Tibial nerve (tissue), 4 donors: ENCODE data around the gene TCIRG1. TPM values are rescaled to one million over a fixed set of nuclear protein-coding genes. Genes with fewer than 3 reads are reported as not detected.

Experiments used
- DNase-seq, 2 donors: peaks; one replicate each; pipeline ENCODE4 v3.0.0-alpha.2; 2019; ENCODE audit warnings: low spot score in 2 of 2
- H3K27ac ChIP-seq, 4 donors: fragments of 200-600 bp; sonication (generic) in 3 of 4; one replicate each; pipeline ENCODE4 v1.5.1; 2017 to 2019; ENCODE audit warnings: mild to moderate bottlenecking in 1 of 4
- H3K27me3 ChIP-seq, 2 donors: fragments of 200-600 bp; sonication (generic) in 1 of 2; one replicate each; pipeline versions ENCODE4 v1.5.1 to v1.6.0; 2017 to 2019
- H3K36me3 ChIP-seq, 3 donors: fragments of 200-600 bp; sonication (generic); one replicate each; pipeline ENCODE4 v1.5.1; 2018 to 2019
- H3K4me1 ChIP-seq, 4 donors: fragments of 200-600 bp; sonication (generic) in 3 of 4; one replicate each; pipeline ENCODE4 v1.5.1; 2017 to 2019
- H3K4me3 ChIP-seq, 4 donors: fragments of 200-600 bp; sonication (generic) in 3 of 4; one replicate each; pipeline ENCODE4 v1.5.1; 2017 to 2019; ENCODE audit warnings: mild to moderate bottlenecking in 1 of 4, moderate library complexity in 1 of 4
- H3K9me3 ChIP-seq, 4 donors: fragments of 200-600 bp; sonication (generic) in 3 of 4; one replicate each; pipeline ENCODE4 v1.5.1; 2017 to 2019
- CTCF ChIP-seq, 5 experiments: fragments of 200-600 bp in 3 of 5; fragments of 450-650 bp in 2 of 5; sonication (generic) in 3 of 5; IDR thresholded peaks; one replicate each; pipeline ENCODE4 v1.5.1; 2016 to 2019; ENCODE audit warnings: antibody characterized with exemption in 5 of 5, mild to moderate bottlenecking in 3 of 5, moderate library complexity in 2 of 5
- EP300 ChIP-seq, 2 donors: sonication (generic); formaldehyde crosslinking; IDR thresholded peaks; one replicate each; pipeline ENCODE4 v1.6.1; 2017; ENCODE audit warnings: antibody characterized with exemption in 2 of 2, mild to moderate bottlenecking in 1 of 2
- POLR2A ChIP-seq, 2 donors: fragments of 450-650 bp; IDR thresholded peaks; one replicate each; pipeline ENCODE4 v1.6.1; 2017; ENCODE audit warnings: antibody characterized with exemption in 2 of 2, mild to moderate bottlenecking in 2 of 2, moderate library complexity in 2 of 2
- WGBS, 2 donors: methylation state at CpG; one replicate each; pipeline ENCODE4 v1.1.5; 2018; 5-methylcytosine and 5-hydroxymethylcytosine counted together
- total RNA-seq, 4 donors: library from RNA; depleted of rRNA; stranded (reverse); fragments of >200 nt; gene quantifications; one replicate each; pipeline ENCODE4 v1.1.0, GENCODE V29; 2016

TCIRG1 gene
- total RNA-seq, 4 donors from 2014 or later, result 142 to 439 (median 183) TPM

- Histone ChIP-seq H3K4me3 (no peak overlapping the region), H3K36me3 (no peaks in the 10 kb centered on the region), H3K27me3 (no peaks in the 10 kb centered on the region), H3K4me1 (peaks cover 0 to 66% (median 55%) of the 10 kb centered on the region in 4 donors), H3K27ac (peak overlapping the region; percentile 93 to 98 (median 96)), H3K9me3 (no peaks in the 10 kb centered on the region)
- no peak for TF ChIP-seq CTCF (IDR thresholded peaks at IDR 0.05)
- no peak for TF ChIP-seq EP300 (IDR thresholded peaks at IDR 0.05)
- no peak for TF ChIP-seq POLR2A (IDR thresholded peaks at IDR 0.05)
- DNase-seq, result no peak
- WGBS, 2 donors, result 68 to 72% methylated on average over 18 to 24 of the region's 27 CpGs
These were observed 30.2 kb upstream of the TCIRG1 start for GRCh38 chr11:68008381-68009337.

GRCh38 chr11:68009391-68010089 is 29.3 kb upstream of the TCIRG1 start:
- DNase-seq, result no peak
- WGBS, 2 donors, result 35 to 57% methylated on average over 12 of the region's 12 CpGs
- Histone ChIP-seq H3K9me3 (no peaks in the 10 kb centered on the region), H3K4me1 (peaks cover 0 to 70% (median 60%) of the 10 kb centered on the region in 4 donors), H3K27me3 (no peaks in the 10 kb centered on the region), H3K27ac (peak overlapping the region; percentile 93 to 98 (median 96)), H3K36me3 (no peaks in the 10 kb centered on the region), H3K4me3 (peak overlapping the region in 3 of 4 donors; percentile 43 to 60 (median 43))
- TF ChIP-seq CTCF (IDR thresholded peaks at IDR 0.05) (no peak), EP300 (IDR thresholded peaks at IDR 0.05) (no peak), POLR2A (IDR thresholded peaks at IDR 0.05) (no peak)

- peak; percentile 86 to 97 for TF ChIP-seq EP300 (IDR thresholded peaks at IDR 0.05)
- peak in 3 of 5 experiments; percentile 9 to 49 (median 43) for TF ChIP-seq CTCF (IDR thresholded peaks at IDR 0.05)
- TF ChIP-seq POLR2A (IDR thresholded peaks at IDR 0.05), result peak; percentile 82 to 84
- 5 to 8% methylated on average over 18 to 25 of the region's 33 CpGs for WGBS, 2 donors
- no peaks in the 10 kb centered on the region for H3K27me3 ChIP-seq
- peak within 1 kb of the TSS; percentile 93 to 98 (median 96) for H3K27ac ChIP-seq
- peak; percentile 88 to 97 for DNase-seq
- peaks cover 0 to 77% (median 66%) of the 10 kb centered on the region in 4 donors for H3K4me1 ChIP-seq
- H3K4me3 ChIP-seq, result peak within 1 kb of the TSS; percentile 43 to 60 (median 50)
- H3K9me3 ChIP-seq, result no peaks in the 10 kb centered on the region
- H3K36me3 ChIP-seq, result peaks cover 0 to 3% (median 0%) of the 10 kb centered on the region in 3 donors
These were observed 28.5 kb upstream of the TCIRG1 start, which contains the start of gene ALDH3B1 for GRCh38 chr11:68010090-68011041. Gene ALDH3B1 (plus strand): TSS chr11:68010327. CDS start chr11:68015298, 4,971 bp downstream.

- H3K36me3 ChIP-seq, result peaks cover 0 to 12% (median 0%) of the 10 kb centered on the region in 3 donors
- no peak for DNase-seq
- H3K9me3 ChIP-seq, result no peaks in the 10 kb centered on the region
- 71 to 76% methylated on average over 16 of the region's 16 CpGs for WGBS, 2 donors
- peaks cover 0 to 86% (median 66%) of the 10 kb centered on the region in 4 donors for H3K4me1 ChIP-seq
- peak overlapping the region; percentile 93 to 98 (median 96) for H3K27ac ChIP-seq
- no peaks in the 10 kb centered on the region for H3K27me3 ChIP-seq
- H3K4me3 ChIP-seq, result peak overlapping the region; percentile 43 to 60 (median 50)
- TF ChIP-seq CTCF (IDR thresholded peaks at IDR 0.05), result no peak
- TF ChIP-seq EP300 (IDR thresholded peaks at IDR 0.05), result no peak
- TF ChIP-seq POLR2A (IDR thresholded peaks at IDR 0.05), result no peak
These were observed 27.5 kb upstream of the TCIRG1 start for GRCh38 chr11:68011051-68011943.
